Endothelial cell of umbilical vein (primary cell): ENCODE results near the gene UVRAG. TPM values are rescaled to one million over a fixed set of nuclear protein-coding genes. Genes with fewer than 3 reads are reported as not detected.

Experiments
- BruUV-seq: library from RNA; stranded (reverse); fragments of 400-500 nt; replicated peaks from 2 replicates; lab custom pipeline; 2021; lab: Mats Ljungman, UMichigan
- CTCF ChIA-PET: fragments of 300-600, 350-600 bp; sonication (Branson Sonifier 250); formaldehyde crosslinking; loops from one replicate; lab custom pipeline; 2021; ENCODE audit warnings: antibody characterized with exemption, inconsistent platforms; lab: Charles Lee
- POLR2A ChIA-PET: fragments of 300-600, 350-600 bp; sonication (Branson Sonifier 250); formaldehyde crosslinking; loops from one replicate; lab custom pipeline; 2021; ENCODE audit warnings: antibody characterized with exemption, inconsistent platforms; lab: Charles Lee
- DNase-seq: peaks from one replicate; pipeline ENCODE4 v3.0.0-alpha.2; 2011; ENCODE audit warnings: low read depth, low spot score
- FAIRE-seq: peaks from 2 replicates; lab custom pipeline; 2011; peaks lifted over from hg19 to GRCh38; lab: Jason Lieb, UNC
- H2AFZ ChIP-seq: 2 replicates; pipeline ENCODE4 v1.6.0; 2012; ENCODE audit warnings: low read depth, low read length, control low read depth, inconsistent platforms
- H3K27ac ChIP-seq: 2 replicates; pipeline ENCODE4 v1.5.1; 2011; ENCODE audit warnings: low read depth, mild to moderate bottlenecking, control low read depth, low read length, moderate library complexity; ENCODE audit not compliant: insufficient read depth
- H3K27me3 ChIP-seq, 2 experiments: 2 replicates each; pipeline versions ENCODE4 v1.6.0 to v1.6.1; 2011; ENCODE audit warnings: low read length in 2 of 2, mixed read lengths in 1 of 2; ENCODE audit not compliant: control insufficient read depth in 2 of 2, insufficient read depth in 2 of 2
- H3K36me3 ChIP-seq, 2 experiments: 2 replicates in 1 of 2; 3 replicates in 1 of 2; pipeline ENCODE4 v1.5.1; 2011; ENCODE audit warnings: low read length in 2 of 2, mild to moderate bottlenecking in 1 of 2, moderate library complexity in 1 of 2; ENCODE audit not compliant: control insufficient read depth in 2 of 2, insufficient read depth in 2 of 2; ENCODE audit errors: extremely low read depth in 1 of 2
- H3K4me1 ChIP-seq: 3 replicates; pipeline ENCODE4 v1.5.1; 2011; ENCODE audit warnings: mild to moderate bottlenecking, low read length; ENCODE audit not compliant: control insufficient read depth, insufficient read depth; ENCODE audit errors: extremely low read depth
- H3K4me2 ChIP-seq: 2 replicates; pipeline ENCODE4 v1.6.1; 2011; ENCODE audit warnings: low read length, control low read depth, mixed read lengths; ENCODE audit not compliant: insufficient read depth
- H3K4me3 ChIP-seq, 3 experiments: fragments of 200-600 bp in 1 of 3; sonication (generic), shearing (Covaris generic) in 1 of 3; replicated peaks in 1 of 3; 2 replicates each; pipeline ENCODE4 v1.5.1; 2011 to 2016; ENCODE audit warnings: control low read depth in 3 of 3, low read length in 3 of 3, mild to moderate bottlenecking in 2 of 3, inconsistent platforms in 1 of 3, low read depth in 1 of 3, moderate library complexity in 1 of 3; ENCODE audit not compliant: insufficient read depth in 1 of 3
- H3K79me2 ChIP-seq: 2 replicates; pipeline ENCODE4 v1.6.0; 2012; ENCODE audit warnings: low read length, inconsistent platforms; ENCODE audit not compliant: control insufficient read depth, insufficient read depth
- H3K9ac ChIP-seq: replicated peaks from 2 replicates; pipeline ENCODE3; 2011; ENCODE audit warnings: low read length, control low read depth; ENCODE audit not compliant: insufficient read depth; ENCODE audit errors: extremely low read depth
- H3K9me1 ChIP-seq: replicated peaks from 3 replicates; pipeline ENCODE4 v1.6.0; 2011; ENCODE audit warnings: mild to moderate bottlenecking, low read length; ENCODE audit not compliant: control insufficient read depth, insufficient read depth; ENCODE audit errors: extremely low read depth
- H3K9me3 ChIP-seq: replicated peaks from 2 replicates; pipeline ENCODE4 v1.5.1; 2012; ENCODE audit warnings: low read length, inconsistent platforms; ENCODE audit not compliant: control insufficient read depth, insufficient read depth
- H4K20me1 ChIP-seq: replicated peaks from 2 replicates; pipeline ENCODE3; 2011; ENCODE audit warnings: mild to moderate bottlenecking, low read length; ENCODE audit not compliant: control insufficient read depth, insufficient read depth; ENCODE audit errors: extremely low read depth
- EZH2 ChIP-seq: IDR thresholded peaks from 2 replicates; pipeline ENCODE4 v1.6.1; 2012; ENCODE audit warnings: borderline replicate concordance, low read depth, mild to moderate bottlenecking, moderate library complexity, low read length, inconsistent platforms; ENCODE audit not compliant: severe bottlenecking
- FOS ChIP-seq: IDR thresholded peaks from 2 replicates; pipeline ENCODE4 v1.6.1; 2011; ENCODE audit warnings: mild to moderate bottlenecking, low read length, moderate library complexity, borderline replicate concordance; ENCODE audit not compliant: insufficient read depth
- GATA2 ChIP-seq: IDR thresholded peaks from 2 replicates; pipeline ENCODE4 v1.7.0; 2011; ENCODE audit warnings: low read depth, mild to moderate bottlenecking, moderate library complexity, mixed read lengths, low read length; ENCODE audit not compliant: insufficient read length, insufficient read depth
- JUN ChIP-seq: IDR thresholded peaks from 2 replicates; pipeline ENCODE4 v1.6.1; 2011; ENCODE audit warnings: borderline replicate concordance, low read depth; ENCODE audit not compliant: insufficient read length, insufficient read depth
- MYC ChIP-seq: IDR thresholded peaks from one replicate; pipeline ENCODE4 v1.6.1; 2011; ENCODE audit warnings: mild to moderate bottlenecking, low read depth, low read length
- POLR2A ChIP-seq: IDR thresholded peaks from 2 replicates; pipeline ENCODE4 v1.6.1; 2012; ENCODE audit warnings: low read depth, mild to moderate bottlenecking, control low read depth, low read length
- POLR2AphosphoS5 ChIP-seq: IDR thresholded peaks from 2 replicates; pipeline ENCODE4 v1.6.1; 2012; ENCODE audit warnings: low read depth, mild to moderate bottlenecking, control low read depth, low read length, moderate library complexity; ENCODE audit not compliant: insufficient read depth
- dilution Hi-C: fragments of 300-500 bp; cut with MboI; formaldehyde crosslinking; loops from one replicate; pipeline ENCODE4 v1.15.0; 2019; ENCODE audit warnings: low sequenced_read_pairs; ENCODE audit not compliant: extremely low pct_ligation_motif_present
- intact Hi-C: fragments of 100-400 bp; cut with micrococcal nuclease; formaldehyde crosslinking; loops from one replicate; pipeline ENCODE4 v1.10.0; 2022
- polyA plus RNA-seq, 4 experiments: library from polyadenylated mRNA; depleted of rRNA in 3 of 4; stranded (reverse) in 3 of 4; unstranded in 1 of 4; fragments of >200 nt; gene quantifications; 2 replicates each; pipeline versions ENCODE4 v1.2.1 to v1.2.3, GENCODE V29; 2011 to 2012; ENCODE audit warnings: missing spikeins in 1 of 4
- total RNA-seq: library from RNA; stranded (reverse); gene quantifications from 2 replicates; pipeline ENCODE4 v1.2.3, GENCODE V29; 2021
- TF ChIP-seq, protein P1 (sequence below): IDR thresholded peaks from 2 replicates; pipeline ENCODE4 v1.6.1; 2011; ENCODE audit not compliant: insufficient read depth, insufficient read length
- TF ChIP-seq, protein P2 (sequence below), 2 donors: IDR thresholded peaks; 1 replicate in 1 of 2; 2 replicates in 1 of 2; pipeline ENCODE4 v1.5.1; 2011; ENCODE audit warnings: low read length in 2 of 2, mild to moderate bottlenecking in 2 of 2, moderate library complexity in 2 of 2, control low read depth in 1 of 2, inconsistent platforms in 1 of 2, low read depth in 1 of 2; ENCODE audit not compliant: insufficient read depth in 1 of 2; ENCODE audit errors: extremely low read depth in 1 of 2

UVRAG gene
- total and polyA plus RNA-seq, 2 donors (not counting 3 experiments of a cell fraction or from before 2014, with no cell fraction given), result 21.2 to 65.6 TPM

GRCh38 chr11:75839851-75840250 lies 24.8 kb downstream of the UVRAG start:
- Histone ChIP-seq H3K9ac (no peak overlapping the region), H3K9me1 (no peaks in the 10 kb centered on the region), H3K4me1 (peaks cover 5% of the 10 kb centered on the region), H3K36me3 (peaks cover 0 to 2% of the 10 kb centered on the region in 2 experiments), H3K4me2 (no peak overlapping the region), H4K20me1 (peaks cover 2% of the 10 kb centered on the region), H3K79me2 (peaks cover 87% of the 10 kb centered on the region), H3K4me3 (no peak overlapping the region), H2AFZ (no peak overlapping the region), H3K9me3 (no peaks in the 10 kb centered on the region), H3K27ac (no peak overlapping the region), H3K27me3 (no peaks in the 10 kb centered on the region)
- CTCF ChIA-PET, result interaction anchor here (1.2 to 2.6 kb wide), 4 partner anchors 10 to 37 kb away, joined by 3 to 9 read pairs (median 7); no protein-coding TSS in a partner anchor
- POLR2A ChIA-PET, result interaction anchor here (0.8 kb wide), 1 partner anchor 12 kb away, joined by 3 read pairs; no protein-coding TSS in a partner anchor
- FAIRE-seq, result no peak
- intact Hi-C loops (no loop called here), dilution Hi-C loops (no loop called here)
- no peak for DNase-seq
- TF ChIP-seq EZH2, result no peak
- TF ChIP-seq JUN, result no peak
- no peak for TF ChIP-seq POLR2AphosphoS5
- TF ChIP-seq, protein P1, sequence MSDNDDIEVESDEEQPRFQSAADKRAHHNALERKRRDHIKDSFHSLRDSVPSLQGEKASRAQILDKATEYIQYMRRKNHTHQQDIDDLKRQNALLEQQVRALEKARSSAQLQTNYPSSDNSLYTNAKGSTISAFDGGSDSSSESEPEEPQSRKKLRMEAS, result no peak
- no peak for TF ChIP-seq MYC
- no peak for TF ChIP-seq POLR2A
- TF ChIP-seq GATA2, result no peak
- TF ChIP-seq, protein P2, sequence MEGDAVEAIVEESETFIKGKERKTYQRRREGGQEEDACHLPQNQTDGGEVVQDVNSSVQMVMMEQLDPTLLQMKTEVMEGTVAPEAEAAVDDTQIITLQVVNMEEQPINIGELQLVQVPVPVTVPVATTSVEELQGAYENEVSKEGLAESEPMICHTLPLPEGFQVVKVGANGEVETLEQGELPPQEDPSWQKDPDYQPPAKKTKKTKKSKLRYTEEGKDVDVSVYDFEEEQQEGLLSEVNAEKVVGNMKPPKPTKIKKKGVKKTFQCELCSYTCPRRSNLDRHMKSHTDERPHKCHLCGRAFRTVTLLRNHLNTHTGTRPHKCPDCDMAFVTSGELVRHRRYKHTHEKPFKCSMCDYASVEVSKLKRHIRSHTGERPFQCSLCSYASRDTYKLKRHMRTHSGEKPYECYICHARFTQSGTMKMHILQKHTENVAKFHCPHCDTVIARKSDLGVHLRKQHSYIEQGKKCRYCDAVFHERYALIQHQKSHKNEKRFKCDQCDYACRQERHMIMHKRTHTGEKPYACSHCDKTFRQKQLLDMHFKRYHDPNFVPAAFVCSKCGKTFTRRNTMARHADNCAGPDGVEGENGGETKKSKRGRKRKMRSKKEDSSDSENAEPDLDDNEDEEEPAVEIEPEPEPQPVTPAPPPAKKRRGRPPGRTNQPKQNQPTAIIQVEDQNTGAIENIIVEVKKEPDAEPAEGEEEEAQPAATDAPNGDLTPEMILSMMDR (IDR thresholded peaks at IDR 0.05; ENCODE audit: extremely low read depth in 1 of 2, insufficient read depth in 1 of 2, low read depth in 1 of 2, low read length in 2 of 2), result no peak
- TF ChIP-seq FOS, result no peak
- BruUV-seq, result no TSS peak
